CD14-positive monocyte (primary cell): ENCODE data around the gene PFN3. TPM values are rescaled to one million over a fixed set of nuclear protein-coding genes. Genes with fewer than 3 reads are reported as not detected.
A peak's percentile ranks its signal among the peaks of the same experiment; 100 is the strongest.

ENCODE experiments used
- DNase-seq, 3 donors: peaks; one replicate each; pipeline ENCODE4 v3.0.0-alpha.2; 2011 to 2022
- H2AFZ ChIP-seq: 2 replicates; pipeline ENCODE4 v1.6.0; 2012; ENCODE audit warnings: mild to moderate bottlenecking, low read depth, low read length, inconsistent platforms; ENCODE audit not compliant: insufficient read depth, poor library complexity, severe bottlenecking
- H3K27ac ChIP-seq, 2 donors: 1 replicate in 1 of 2; 2 replicates in 1 of 2; pipeline ENCODE4 v1.5.1; 2012 to 2013; ENCODE audit warnings: low read length in 2 of 2, control low read depth in 1 of 2, inconsistent platforms in 1 of 2, low read depth in 1 of 2, mild to moderate bottlenecking in 1 of 2
- H3K27me3 ChIP-seq, 2 donors: one replicate each; pipeline versions ENCODE4 v1.6.0 to v1.6.1; 2011 to 2013; ENCODE audit warnings: low read length in 2 of 2; ENCODE audit not compliant: control insufficient read depth in 2 of 2, insufficient read depth in 2 of 2
- H3K36me3 ChIP-seq, 2 donors: replicated peaks in 1 of 2; 1 replicate in 1 of 2; 2 replicates in 1 of 2; pipeline versions ENCODE4 v1.5.1 to v1.6.1; 2012 to 2013; ENCODE audit warnings: low read length in 2 of 2, control low read depth in 1 of 2, inconsistent platforms in 1 of 2, mild to moderate bottlenecking in 1 of 2; ENCODE audit not compliant: insufficient read depth in 2 of 2, control insufficient read depth in 1 of 2
- H3K4me1 ChIP-seq, 2 donors: 1 replicate in 1 of 2; 2 replicates in 1 of 2; pipeline versions ENCODE4 v1.5.1 to v1.6.1; 2012 to 2013; ENCODE audit warnings: low read length in 2 of 2, control low read depth in 1 of 2, inconsistent platforms in 1 of 2, mild to moderate bottlenecking in 1 of 2, moderate library complexity in 1 of 2; ENCODE audit not compliant: insufficient read depth in 2 of 2, control insufficient read depth in 1 of 2
- H3K4me2 ChIP-seq: replicated peaks from 2 replicates; pipeline ENCODE3; 2012; ENCODE audit warnings: low read length, moderate library complexity, mild to moderate bottlenecking; ENCODE audit not compliant: poor library complexity, severe bottlenecking; ENCODE audit errors: extremely low read depth
- H3K4me3 ChIP-seq, 3 experiments: fragments of 200-600 bp in 1 of 3; sonication (generic) in 1 of 3; replicated peaks in 1 of 3; 1 replicate in 2 of 3; 2 replicates in 1 of 3; pipeline ENCODE4 v1.5.1; 2011 to 2013; ENCODE audit warnings: low read length in 3 of 3, mild to moderate bottlenecking in 3 of 3, control low read depth in 2 of 3, low read depth in 2 of 3, inconsistent platforms in 1 of 3, moderate library complexity in 1 of 3
- H3K79me2 ChIP-seq: 2 replicates; pipeline ENCODE4 v1.6.0; 2012; ENCODE audit warnings: mild to moderate bottlenecking, control low read depth, inconsistent platforms, low read length, moderate library complexity; ENCODE audit not compliant: insufficient read depth
- H3K9ac ChIP-seq: 2 replicates; pipeline ENCODE4 v1.6.0; 2017; ENCODE audit warnings: low read length, mild to moderate bottlenecking; ENCODE audit not compliant: insufficient read depth, poor library complexity, severe bottlenecking
- H3K9me3 ChIP-seq, 2 donors: replicated peaks in 1 of 2; 1 replicate in 1 of 2; 2 replicates in 1 of 2; pipeline versions ENCODE4 v1.5.1 to v1.6.1; 2012 to 2013; ENCODE audit warnings: low read length in 2 of 2, control low read depth in 1 of 2; ENCODE audit not compliant: control insufficient read depth in 1 of 2, insufficient read depth in 1 of 2
- H4K20me1 ChIP-seq: 2 replicates; pipeline ENCODE4 v1.6.0; 2012; ENCODE audit warnings: mild to moderate bottlenecking, low read length, control low read depth, moderate library complexity; ENCODE audit not compliant: insufficient read depth
- H3K27ac Mint-ChIP-seq, 7 donors: one replicate each; pipeline ENCODE4 v1.8.0; 2020; ENCODE audit warnings: mild to moderate bottlenecking in 7 of 7, mixed read lengths in 7 of 7, moderate library complexity in 6 of 7, inconsistent platforms in 2 of 7
- H3K27me3 Mint-ChIP-seq, 3 donors: one replicate each; pipeline ENCODE4 v1.8.0; 2021 to 2022; ENCODE audit warnings: low read depth in 3 of 3, mild to moderate bottlenecking in 3 of 3, mixed read lengths in 3 of 3, moderate library complexity in 3 of 3, inconsistent platforms in 1 of 3
- H3K36me3 Mint-ChIP-seq, 2 donors: one replicate each; pipeline ENCODE4 v1.8.0; 2020; ENCODE audit warnings: mixed read lengths in 2 of 2, inconsistent platforms in 1 of 2, mild to moderate bottlenecking in 1 of 2
- H3K4me1 Mint-ChIP-seq: one replicate; pipeline ENCODE4 v1.8.0; 2020; ENCODE audit warnings: mild to moderate bottlenecking, mixed read lengths
- H3K4me3 Mint-ChIP-seq, 2 donors: one replicate each; pipeline ENCODE4 v1.8.0; 2020; ENCODE audit warnings: mild to moderate bottlenecking in 2 of 2, mixed read lengths in 2 of 2, moderate library complexity in 1 of 2
- H3K9me3 Mint-ChIP-seq, 7 donors: one replicate each; pipeline ENCODE4 v1.8.0; 2020 to 2022; ENCODE audit warnings: mixed read lengths in 7 of 7, mild to moderate bottlenecking in 6 of 7, moderate library complexity in 6 of 7, inconsistent platforms in 2 of 7
- WGBS: methylation state at CpG from one replicate; pipeline ENCODE4 v1.1.5; 2013; ENCODE audit warnings: missing lambda C conversion rate; ENCODE audit not compliant: insufficient coverage; 5-methylcytosine and 5-hydroxymethylcytosine counted together
- intact Hi-C, 2 donors: fragments of 100-400 bp; cut with micrococcal nuclease; formaldehyde crosslinking; loops; one replicate each; pipeline versions ENCODE4 v1.15.0 to v1.15.1; 2023
- polyA plus RNA-seq, 3 donors: library from polyadenylated mRNA; depleted of rRNA in 1 of 3; unstranded in 2 of 3; stranded (reverse) in 1 of 3; fragments of 300-500 nt in 2 of 3; fragments of >200 nt in 1 of 3; fragmentation: Illumina TruSeq in 2 of 3; gene quantifications; 1 replicate in 2 of 3; 2 replicates in 1 of 3; pipeline ENCODE4 v1.2.3, GENCODE V29; 2012 to 2021
- TF ChIP-seq, protein P1 (sequence below): fragments of 200-600 bp; IDR thresholded peaks from one replicate; pipeline ENCODE4 v1.8.0; 2022; ENCODE audit warnings: antibody characterized with exemption, mild to moderate bottlenecking

PFN3 gene
- polyA plus RNA-seq, 3 donors, result not detected

DNA sequence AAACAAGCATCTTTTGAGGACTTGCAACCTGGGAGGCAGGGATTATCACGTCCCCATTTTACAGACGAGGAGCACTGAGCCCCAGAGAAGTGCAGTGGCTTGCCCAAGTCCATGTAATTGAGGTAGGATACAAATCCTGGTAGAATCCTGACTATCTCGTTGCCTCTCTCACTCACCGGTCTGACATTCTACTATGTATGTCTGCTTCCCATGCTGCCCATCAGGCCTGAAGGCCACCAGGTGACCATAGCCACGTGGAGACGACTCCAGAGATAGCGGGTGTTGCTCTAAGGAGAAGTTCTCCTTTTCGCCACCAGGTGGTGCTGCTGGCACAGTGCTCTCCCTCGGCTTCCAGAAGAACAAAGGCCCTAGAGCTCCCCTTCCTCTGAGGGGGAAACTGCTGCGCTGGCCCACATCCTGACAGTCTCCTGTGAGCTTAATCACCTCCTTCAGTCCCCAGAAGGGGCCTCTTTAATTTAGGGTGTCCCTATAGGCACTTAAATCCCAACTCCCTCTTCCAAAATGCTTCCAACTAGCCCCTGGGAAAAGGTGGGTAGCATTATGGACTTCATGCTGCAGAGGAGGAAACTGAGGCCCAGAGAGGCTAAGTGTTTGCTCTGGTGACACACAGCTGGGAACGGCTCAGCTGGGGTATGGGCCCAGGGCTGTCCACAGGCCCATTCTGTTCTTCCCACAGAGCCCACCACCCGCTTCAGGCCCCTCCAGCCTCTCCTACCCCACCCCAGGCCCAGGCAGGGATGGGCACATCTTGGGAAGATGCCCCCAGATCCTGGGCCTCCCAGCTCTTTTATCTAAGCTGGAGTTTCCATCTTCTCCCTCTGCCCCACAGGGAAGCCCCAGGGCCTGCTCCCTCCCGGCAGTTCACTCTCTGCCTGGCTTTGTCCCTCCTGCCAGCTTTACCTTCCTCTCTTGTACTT, 9.8 kb downstream of the PFN3 start:
- Histone ChIP-seq H4K20me1 (no peaks in the 10 kb centered on the region), H3K4me2 (peak overlapping the region; percentile 58), H3K9me3 (no peaks in the 10 kb centered on the region), H3K27ac (peak overlapping the region; percentile 55 to 85), H3K79me2 (no peaks in the 10 kb centered on the region), H3K4me3 (peak overlapping the region in 1 of 3 experiments; percentile 48), H3K4me1 (peaks cover 44 to 48% of the 10 kb centered on the region in 2 donors), H2AFZ (no peak overlapping the region), H3K9ac (no peak overlapping the region), H3K36me3 (no peaks in the 10 kb centered on the region), H3K27me3 (no peaks in the 10 kb centered on the region)
- DNase-seq, result peak; percentile 83 to 87 (median 83)
- peaks cover 3 to 10% (median 8%) of the 10 kb centered on the region in 3 donors for H3K27me3 Mint-ChIP-seq
- WGBS, result 68% methylated on average over 4 of the region's 13 CpGs
- no peaks in the 10 kb centered on the region for H3K36me3 Mint-ChIP-seq
- H3K4me3 Mint-ChIP-seq, result peak overlapping the region; percentile 48 to 55
- no peaks in the 10 kb centered on the region for H3K9me3 Mint-ChIP-seq
- TF ChIP-seq, protein P1, sequence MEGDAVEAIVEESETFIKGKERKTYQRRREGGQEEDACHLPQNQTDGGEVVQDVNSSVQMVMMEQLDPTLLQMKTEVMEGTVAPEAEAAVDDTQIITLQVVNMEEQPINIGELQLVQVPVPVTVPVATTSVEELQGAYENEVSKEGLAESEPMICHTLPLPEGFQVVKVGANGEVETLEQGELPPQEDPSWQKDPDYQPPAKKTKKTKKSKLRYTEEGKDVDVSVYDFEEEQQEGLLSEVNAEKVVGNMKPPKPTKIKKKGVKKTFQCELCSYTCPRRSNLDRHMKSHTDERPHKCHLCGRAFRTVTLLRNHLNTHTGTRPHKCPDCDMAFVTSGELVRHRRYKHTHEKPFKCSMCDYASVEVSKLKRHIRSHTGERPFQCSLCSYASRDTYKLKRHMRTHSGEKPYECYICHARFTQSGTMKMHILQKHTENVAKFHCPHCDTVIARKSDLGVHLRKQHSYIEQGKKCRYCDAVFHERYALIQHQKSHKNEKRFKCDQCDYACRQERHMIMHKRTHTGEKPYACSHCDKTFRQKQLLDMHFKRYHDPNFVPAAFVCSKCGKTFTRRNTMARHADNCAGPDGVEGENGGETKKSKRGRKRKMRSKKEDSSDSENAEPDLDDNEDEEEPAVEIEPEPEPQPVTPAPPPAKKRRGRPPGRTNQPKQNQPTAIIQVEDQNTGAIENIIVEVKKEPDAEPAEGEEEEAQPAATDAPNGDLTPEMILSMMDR, result peak; percentile 99
- intact Hi-C loops, result loop anchor here (2.0 to 5.0 kb wide), 3 partner anchors 37 to 112 kb away; partner anchors contain the start of gene GRK6 (in 1 of the 2)
- peak overlapping the region; percentile 73 to 97 (median 91) for H3K27ac Mint-ChIP-seq
- peaks cover 52% of the 10 kb centered on the region for H3K4me1 Mint-ChIP-seq

GRCh38 chr5:177389241-177390169, 11.0 kb downstream of the PFN3 start:
- TF ChIP-seq, protein P1, result no peak
- WGBS, result 34% methylated on average over 8 of the region's 21 CpGs
- Mint-ChIP-seq H3K27me3 (peaks cover 8 to 16% (median 12%) of the 10 kb centered on the region in 3 donors), H3K4me3 (peak overlapping the region in 1 of 2 donors; percentile 48), H3K4me1 (peaks cover 55% of the 10 kb centered on the region), H3K27ac (peak overlapping the region; percentile 73 to 97 (median 91)), H3K36me3 (no peaks in the 10 kb centered on the region), H3K9me3 (no peaks in the 10 kb centered on the region)
- intact Hi-C loops, result loop anchor here (2.0 to 5.0 kb wide), 3 partner anchors 38 to 113 kb away; partner anchors contain the start of gene GRK6 (in 1 of the 2)
- H2AFZ ChIP-seq, result no peak overlapping the region
- DNase-seq, result peak; percentile 73 to 88 (median 75)
- peak overlapping the region; percentile 58 for H3K4me2 ChIP-seq
- peaks cover 44 to 48% of the 10 kb centered on the region in 2 donors for H3K4me1 ChIP-seq
- H3K4me3 ChIP-seq, result peak overlapping the region in 1 of 3 experiments; percentile 48
- no peaks in the 10 kb centered on the region for H3K79me2 ChIP-seq
- no peaks in the 10 kb centered on the region for H4K20me1 ChIP-seq
- H3K27ac ChIP-seq, result peak overlapping the region; percentile 55 to 85
- H3K27me3 ChIP-seq, result no peaks in the 10 kb centered on the region
- H3K36me3 ChIP-seq, result no peaks in the 10 kb centered on the region
- peak overlapping the region; percentile 53 for H3K9ac ChIP-seq
- H3K9me3 ChIP-seq, result no peaks in the 10 kb centered on the region
